Stomach (tissue), 4 donors: ENCODE results near the gene ARSG.

Experiments used
- EP300 ChIP-seq: sonication (generic); formaldehyde crosslinking; IDR thresholded peaks from one replicate; pipeline ENCODE4 v1.6.1; 2017; ENCODE audit warnings: antibody characterized with exemption
- POLR2A ChIP-seq, 4 donors: fragments of 450-650 bp; IDR thresholded peaks; one replicate each; pipeline ENCODE4 v1.6.1; 2016; ENCODE audit warnings: antibody characterized with exemption in 4 of 4, control low read depth in 2 of 4, mild to moderate bottlenecking in 1 of 4, moderate library complexity in 1 of 4
- POLR2AphosphoS5 ChIP-seq, 3 donors: sonication (generic); formaldehyde crosslinking; IDR thresholded peaks; one replicate each; pipeline ENCODE4 v1.6.1; 2016; ENCODE audit warnings: antibody characterized with exemption in 3 of 3
- TF ChIP-seq, protein P1 (sequence below), 7 experiments: fragments of 450-650 bp in 4 of 7; fragments of 200-600 bp in 3 of 7; sonication (generic) in 3 of 7; IDR thresholded peaks; one replicate each; pipeline ENCODE4 v1.5.1; 2016 to 2019; ENCODE audit warnings: antibody characterized with exemption in 7 of 7, control low read depth in 2 of 7, mild to moderate bottlenecking in 1 of 7

DNA sequence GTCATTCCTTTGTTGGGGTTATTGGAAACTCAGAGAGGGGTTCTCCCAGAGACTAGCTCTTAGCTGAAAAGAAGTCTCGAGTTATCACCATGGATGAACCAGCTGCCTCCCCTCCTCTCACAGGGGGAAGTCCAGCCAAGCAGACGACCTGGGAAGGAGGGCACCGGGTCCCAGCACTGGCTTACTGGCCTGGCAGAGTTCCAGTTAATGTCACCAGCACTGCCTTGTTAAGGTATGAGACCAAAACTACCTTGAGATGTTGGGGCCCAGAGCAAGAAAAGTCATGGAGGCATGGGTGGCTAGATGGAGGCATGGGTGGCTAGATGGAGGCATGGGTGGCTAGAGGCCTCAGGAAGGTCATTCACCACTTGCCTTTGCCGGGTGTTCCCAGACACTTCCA lies 93.6 kb downstream of the ARSG start:
- TF ChIP-seq, protein P1, sequence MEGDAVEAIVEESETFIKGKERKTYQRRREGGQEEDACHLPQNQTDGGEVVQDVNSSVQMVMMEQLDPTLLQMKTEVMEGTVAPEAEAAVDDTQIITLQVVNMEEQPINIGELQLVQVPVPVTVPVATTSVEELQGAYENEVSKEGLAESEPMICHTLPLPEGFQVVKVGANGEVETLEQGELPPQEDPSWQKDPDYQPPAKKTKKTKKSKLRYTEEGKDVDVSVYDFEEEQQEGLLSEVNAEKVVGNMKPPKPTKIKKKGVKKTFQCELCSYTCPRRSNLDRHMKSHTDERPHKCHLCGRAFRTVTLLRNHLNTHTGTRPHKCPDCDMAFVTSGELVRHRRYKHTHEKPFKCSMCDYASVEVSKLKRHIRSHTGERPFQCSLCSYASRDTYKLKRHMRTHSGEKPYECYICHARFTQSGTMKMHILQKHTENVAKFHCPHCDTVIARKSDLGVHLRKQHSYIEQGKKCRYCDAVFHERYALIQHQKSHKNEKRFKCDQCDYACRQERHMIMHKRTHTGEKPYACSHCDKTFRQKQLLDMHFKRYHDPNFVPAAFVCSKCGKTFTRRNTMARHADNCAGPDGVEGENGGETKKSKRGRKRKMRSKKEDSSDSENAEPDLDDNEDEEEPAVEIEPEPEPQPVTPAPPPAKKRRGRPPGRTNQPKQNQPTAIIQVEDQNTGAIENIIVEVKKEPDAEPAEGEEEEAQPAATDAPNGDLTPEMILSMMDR (IDR thresholded peaks at IDR 0.05) = no peak
- TF ChIP-seq POLR2AphosphoS5 (IDR thresholded peaks at IDR 0.05) (no peak), POLR2A (IDR thresholded peaks at IDR 0.05) (no peak), EP300 (no peak)
